GM21381 (cell line): ENCODE results near the gene APEH.

Experiments
- ATAC-seq: cut with Tn5 transposase; IDR thresholded peaks from one replicate; pipeline ENCODE4 v1.9.1; 2021; ENCODE audit warnings: mild to moderate bottlenecking, moderate library complexity; ENCODE audit not compliant: unreplicated experiment

Gene APEH

GRCh38 chr3:49650177-49650576, 24.0 kb upstream of the APEH start:
- ATAC-seq: no peak

DNA sequence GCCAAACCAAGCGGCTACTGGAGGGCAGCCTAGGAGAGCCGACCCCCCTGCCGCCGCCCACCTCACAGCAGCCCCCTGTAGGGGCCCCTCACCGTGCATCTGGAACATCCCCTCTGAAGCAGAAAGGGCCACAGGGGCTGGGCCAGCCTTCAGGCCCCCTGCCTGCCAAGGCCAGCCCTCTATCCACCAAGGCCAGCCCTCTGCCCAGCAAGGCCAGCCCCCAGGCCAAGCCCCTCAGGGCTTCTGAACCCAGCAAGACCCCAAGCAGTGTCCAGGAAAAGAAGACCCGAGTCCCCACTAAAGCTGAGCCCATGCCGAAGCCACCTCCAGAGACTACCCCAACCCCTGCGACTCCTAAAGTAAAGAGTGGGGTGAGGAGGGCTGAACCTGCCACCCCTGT, 23.5 kb upstream of the APEH start:
- no peak for ATAC-seq

GRCh38 chr3:49652218-49652902, 21.8 kb upstream of the APEH start:
- no peak for ATAC-seq

- no peak for ATAC-seq
Observed at GRCh38 chr3:49652903-49653415, 21.2 kb upstream of the APEH start.

- ATAC-seq: no peak
Observed at GRCh38 chr3:49653621-49654020, 20.5 kb upstream of the APEH start.

- ATAC-seq: no peak
Observed at GRCh38 chr3:49654176-49654825, 19.9 kb upstream of the APEH start.

- no peak for ATAC-seq
Observed at GRCh38 chr3:49654955-49655556, 19.1 kb upstream of the APEH start.

- no peak for ATAC-seq
Observed at GRCh38 chr3:49655731-49656285, 18.3 kb upstream of the APEH start.

DNA sequence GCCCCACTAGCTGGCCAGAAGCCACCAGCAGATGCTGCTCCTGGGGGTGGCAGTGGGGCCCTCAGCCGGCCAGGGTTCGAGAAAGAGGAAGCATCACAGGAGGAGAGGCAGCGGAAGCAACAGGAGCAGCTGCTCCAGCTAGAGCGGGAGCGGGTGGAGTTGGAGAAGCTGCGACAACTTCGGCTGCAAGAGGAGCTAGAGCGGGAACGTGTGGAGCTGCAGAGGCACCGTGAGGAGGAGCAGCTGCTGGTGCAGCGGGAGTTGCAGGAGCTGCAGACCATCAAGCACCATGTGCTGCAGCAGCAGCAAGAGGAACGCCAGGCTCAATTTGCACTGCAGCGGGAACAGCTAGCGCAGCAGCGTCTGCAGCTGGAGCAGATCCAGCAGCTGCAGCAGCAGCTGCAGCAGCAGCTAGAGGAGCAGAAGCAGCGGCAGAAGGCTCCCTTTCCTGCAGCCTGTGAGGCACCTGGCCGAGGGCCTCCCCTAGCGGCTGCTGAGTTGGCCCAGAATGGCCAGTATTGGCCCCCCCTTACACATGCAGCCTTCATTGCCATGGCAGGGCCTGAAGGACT, 17.5 kb upstream of the APEH start:
- no peak for ATAC-seq

DNA sequence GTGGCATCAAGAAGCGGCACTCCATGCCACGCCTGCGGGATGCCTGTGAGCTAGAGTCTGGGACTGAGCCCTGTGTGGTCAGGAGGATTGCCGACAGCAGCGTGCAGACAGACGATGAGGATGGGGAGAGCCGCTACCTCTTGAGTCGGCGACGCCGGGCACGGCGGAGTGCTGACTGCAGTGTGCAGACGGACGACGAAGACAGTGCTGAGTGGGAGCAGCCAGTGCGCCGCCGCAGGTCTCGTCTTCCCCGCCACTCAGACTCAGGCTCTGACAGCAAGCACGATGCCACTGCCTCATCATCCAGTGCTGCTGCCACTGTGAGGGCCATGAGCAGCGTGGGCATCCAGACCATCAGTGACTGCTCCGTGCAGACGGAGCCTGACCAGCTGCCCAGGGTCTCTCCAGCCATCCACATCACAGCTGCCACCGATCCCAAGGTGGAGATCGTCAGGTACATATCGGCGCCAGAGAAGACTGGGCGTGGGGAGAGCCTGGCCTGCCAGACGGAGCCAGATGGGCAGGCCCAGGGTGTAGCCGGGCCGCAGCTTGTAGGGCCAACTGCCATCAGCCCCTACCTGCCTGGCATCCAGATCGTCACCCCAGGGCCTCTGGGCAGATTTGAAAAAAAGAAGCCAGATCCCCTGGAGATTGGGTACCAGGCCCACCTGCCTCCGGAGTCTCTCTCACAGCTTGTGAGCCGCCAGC, 16.8 kb upstream of the APEH start:
- ATAC-seq: no peak

- ATAC-seq: no peak
Observed at GRCh38 chr3:49658711-49659110, 15.4 kb upstream of the APEH start.

- no peak for ATAC-seq
Observed at GRCh38 chr3:49659756-49660155, 14.4 kb upstream of the APEH start.

DNA sequence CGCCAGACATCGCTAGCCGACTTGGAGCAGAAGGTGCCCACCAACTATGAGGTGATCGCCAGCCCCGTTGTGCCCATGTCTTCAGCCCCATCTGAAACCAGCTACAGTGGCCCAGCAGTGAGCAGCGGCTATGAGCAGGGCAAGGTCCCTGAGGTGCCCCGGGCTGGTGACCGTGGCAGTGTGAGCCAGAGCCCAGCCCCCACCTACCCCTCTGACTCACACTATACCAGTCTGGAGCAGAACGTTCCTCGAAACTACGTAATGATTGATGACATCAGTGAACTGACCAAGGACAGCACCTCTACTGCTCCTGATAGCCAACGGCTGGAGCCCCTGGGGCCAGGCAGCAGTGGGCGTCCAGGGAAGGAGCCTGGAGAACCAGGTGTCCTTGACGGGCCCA, 12.9 kb upstream of the APEH start:
- ATAC-seq: no peak

DNA sequence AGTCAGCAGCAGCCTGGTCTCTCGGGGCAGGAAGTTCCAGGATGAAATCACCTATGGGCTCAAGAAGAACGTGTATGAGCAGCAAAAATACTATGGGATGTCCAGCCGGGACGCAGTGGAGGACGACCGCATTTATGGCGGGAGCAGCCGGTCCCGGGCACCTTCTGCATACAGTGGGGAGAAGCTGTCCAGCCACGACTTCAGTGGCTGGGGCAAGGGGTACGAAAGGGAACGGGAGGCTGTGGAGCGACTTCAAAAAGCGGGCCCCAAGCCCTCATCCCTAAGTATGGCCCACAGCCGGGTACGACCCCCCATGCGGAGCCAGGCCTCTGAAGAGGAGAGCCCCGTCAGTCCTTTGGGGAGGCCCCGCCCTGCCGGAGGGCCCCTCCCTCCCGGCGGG, 12.1 kb upstream of the APEH start:
- no peak for ATAC-seq

DNA sequence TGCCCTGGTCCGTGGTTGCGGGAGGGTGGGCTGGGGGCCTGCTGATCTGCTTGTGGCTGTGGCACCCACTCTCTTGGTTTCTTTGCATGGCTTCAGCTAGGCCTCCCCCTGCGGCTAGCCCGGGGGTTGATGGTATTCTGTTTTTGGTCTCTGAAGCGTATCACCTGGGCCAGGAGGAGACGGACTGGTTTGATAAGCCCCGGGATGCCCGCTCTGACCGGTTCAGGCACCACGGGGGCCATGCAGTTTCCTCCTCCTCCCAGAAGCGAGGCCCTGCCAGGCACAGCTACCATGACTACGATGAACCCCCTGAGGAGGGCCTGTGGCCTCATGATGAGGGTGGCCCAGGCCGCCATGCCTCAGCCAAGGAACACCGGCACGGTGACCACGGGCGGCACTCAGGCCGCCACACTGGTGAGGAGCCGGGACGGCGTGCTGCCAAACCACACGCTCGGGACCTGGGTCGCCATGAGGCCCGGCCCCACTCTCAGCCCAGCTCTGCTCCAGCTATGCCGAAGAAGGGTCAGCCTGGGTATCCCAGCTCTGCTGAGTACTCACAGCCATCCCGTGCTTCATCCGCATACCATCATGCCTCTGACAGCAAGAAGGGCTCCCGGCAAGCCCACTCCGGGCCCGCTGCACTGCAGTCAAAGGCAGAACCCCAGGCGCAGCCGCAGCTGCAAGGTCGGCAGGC, 11.3 kb upstream of the APEH start:
- no peak for ATAC-seq

- no peak for ATAC-seq
Observed at GRCh38 chr3:49663831-49664230, 10.3 kb upstream of the APEH start.

GRCh38 chr3:49664300-49664699, 9.9 kb upstream of the APEH start:
- no peak for ATAC-seq

GRCh38 chr3:49665822-49666519, 8.2 kb upstream of the APEH start:
- no peak for ATAC-seq

GRCh38 chr3:49666592-49666991, 7.6 kb upstream of the APEH start:
- no peak for ATAC-seq
